A549 (cell line): ENCODE results near the gene TRAM2. TPM values are rescaled to one million over a fixed set of nuclear protein-coding genes. Genes with fewer than 3 reads are reported as not detected.

Source experiments
- ATAC-seq, 2 experiments: fragments of 200-7000 bp in 1 of 2; fragments of >200 bp in 1 of 2; cut with Nextera tagmentation in 1 of 2; cut with Tn5 transposase in 1 of 2; 3 replicates each; pipeline versions ENCODE4 v1.8.0 to v1.9.1; 2018 to 2020; ENCODE audit warnings: mild to moderate bottlenecking in 1 of 2, moderate library complexity in 1 of 2
- CTCF ChIA-PET: fragments of 300-600 bp; sonication (Branson Sonifier 250); formaldehyde crosslinking; extraction: SDS; loops from one replicate; lab custom pipeline; 2021; ENCODE audit warnings: antibody characterized with exemption, inconsistent platforms; lab: Yijun Ruan, JAX
- POLR2A ChIA-PET: fragments of 350-600 bp; formaldehyde crosslinking; extraction: SDS; loops from one replicate; lab custom pipeline; 2021; ENCODE audit warnings: antibody characterized with exemption, inconsistent platforms; lab: Yijun Ruan, JAX
- DNase-seq, 2 experiments: peaks; one replicate each; pipeline versions ENCODE4 v3.0.0 to v3.0.0-alpha.2; 2011 to 2016; ENCODE audit warnings: low read depth in 1 of 2, low spot score in 1 of 2
- FAIRE-seq: peaks from 2 replicates; lab custom pipeline; 2011; peaks lifted over from hg19 to GRCh38; lab: Jason Lieb, UNC
- H3K27ac ChIP-seq, 2 experiments: fragments of >200 bp; sonication (Bioruptor Twin); formaldehyde crosslinking; 3 replicates each; pipeline ENCODE4 v1.5.1; 2016 to 2017
- H3K4me1 ChIP-seq: fragments of >200 bp; sonication (Bioruptor Twin); formaldehyde crosslinking; 3 replicates; pipeline ENCODE4 v1.6.1; 2016
- H3K4me2 ChIP-seq: fragments of >200 bp; sonication (Bioruptor Twin); formaldehyde crosslinking; 3 replicates; pipeline ENCODE4 v1.6.1; 2016
- H3K4me3 ChIP-seq: fragments of >200 bp; sonication (Bioruptor Twin); formaldehyde crosslinking; 3 replicates; pipeline ENCODE4 v1.5.1; 2016
- H3K9me3 ChIP-seq: fragments of >200 bp; sonication (Bioruptor Twin); formaldehyde crosslinking; 3 replicates; pipeline ENCODE4 v1.6.1; 2016
- ATOH8 ChIP-seq: fragments of 250-450 bp; sonication (Bioruptor Pico); IDR thresholded peaks from 2 replicates; pipeline ENCODE4 v1.5.0; 2020; ENCODE audit warnings: low read depth, mild to moderate bottlenecking, moderate library complexity
- BCL3 ChIP-seq: fragments of >200 bp; sonication (Bioruptor Twin); formaldehyde crosslinking; IDR thresholded peaks from 3 replicates; pipeline ENCODE4 v1.6.1; 2016
- CEBPB ChIP-seq, 2 experiments: fragments of >200 bp in 1 of 2; sonication (Bioruptor Twin) in 1 of 2; formaldehyde crosslinking in 1 of 2; IDR thresholded peaks; 2 replicates each; pipeline ENCODE4 v1.6.1; 2012 to 2016
- CHD2 ChIP-seq: fragments of 150-350 bp; IDR thresholded peaks from 2 replicates; pipeline ENCODE4 v1.6.1; 2014; ENCODE audit warnings: low read length; ENCODE audit not compliant: partially characterized antibody
- EP300 ChIP-seq, 2 experiments: fragments of >200 bp; sonication (Bioruptor Twin); formaldehyde crosslinking; IDR thresholded peaks; 2 replicates in 1 of 2; 3 replicates in 1 of 2; pipeline ENCODE4 v1.6.1; 2016 to 2017
- FOSL2 ChIP-seq, 2 experiments: fragments of 450-650 bp in 1 of 2; fragments of >200 bp in 1 of 2; sonication (Bioruptor Twin) in 1 of 2; formaldehyde crosslinking; IDR thresholded peaks; 2 replicates each; pipeline versions ENCODE4 v1.5.0 to v1.6.1; 2016 to 2020; ENCODE audit warnings: mild to moderate bottlenecking in 1 of 2, moderate library complexity in 1 of 2
- HES2 ChIP-seq: fragments of >200 bp; sonication (Bioruptor Twin); formaldehyde crosslinking; IDR thresholded peaks from 2 replicates; pipeline ENCODE4 v1.6.1; 2016
- HMGXB4 ChIP-seq: fragments of 250-450 bp; sonication (Bioruptor Pico); IDR thresholded peaks from 2 replicates; pipeline ENCODE4 v1.5.0; 2021; ENCODE audit warnings: mild to moderate bottlenecking, moderate library complexity, borderline replicate concordance
- HOXB13 ChIP-seq: fragments of 250-450 bp; sonication (Bioruptor Pico); IDR thresholded peaks from 2 replicates; pipeline ENCODE4 v1.5.0; 2020; ENCODE audit warnings: low read depth, mild to moderate bottlenecking, moderate library complexity
- KDM5A ChIP-seq: fragments of 200-600 bp; sonication (generic); IDR thresholded peaks from 2 replicates; pipeline ENCODE4 v1.6.1; 2016; ENCODE audit warnings: antibody characterized with exemption, mild to moderate bottlenecking
- NR3C1 ChIP-seq: fragments of >200 bp; sonication (Bioruptor Twin); formaldehyde crosslinking; IDR thresholded peaks from 3 replicates; pipeline ENCODE4 v1.6.1; 2017
- PBX3 ChIP-seq: IDR thresholded peaks from 2 replicates; pipeline ENCODE4 v1.6.1; 2012
- RARB ChIP-seq: fragments of 250-450 bp; sonication (Bioruptor Pico); IDR thresholded peaks from 2 replicates; pipeline ENCODE4 v1.8.0; 2021; ENCODE audit warnings: mild to moderate bottlenecking, moderate library complexity
- SMC3 ChIP-seq: fragments of >200 bp; sonication (Bioruptor Twin); formaldehyde crosslinking; IDR thresholded peaks from 3 replicates; pipeline ENCODE4 v1.6.1; 2018; ENCODE audit warnings: inconsistent platforms
- WGBS: methylation state at CpG from one replicate; pipeline ENCODE4 v1.1.6; 2017; ENCODE audit errors: missing lambda C conversion rate; 5-methylcytosine and 5-hydroxymethylcytosine counted together
- polyA plus RNA-seq, 4 experiments: library from polyadenylated mRNA; depleted of rRNA in 3 of 4; stranded (reverse); fragments of >200 nt; fragmentation: RNase III in 1 of 4; extraction: RNeasy Plus Mini Kit Qiagen cat#74134 plus additional on column Dnase treatment in 1 of 4; gene quantifications; 2 replicates in 3 of 4; 3 replicates in 1 of 4; pipeline ENCODE4 v1.2.3, GENCODE V29; 2011 to 2017

The TRAM2 gene
- polyA plus RNA-seq, 2 of the 4 experiments (the other 2 are of a cell fraction): 16.4 to 25.4 TPM

GRCh38 chr6:52545406-52546119, 31.3 kb downstream of the TRAM2 start (continued):
- no peak for TF ChIP-seq BCL3
- no peak for TF ChIP-seq FOSL2 (IDR thresholded peaks at IDR 0.05)
- TF ChIP-seq FOSL2 (CRISPR knock-in tag; IDR thresholded peaks at IDR 0.05): no peak
- no peak for TF ChIP-seq CEBPB (IDR thresholded peaks at IDR 0.05)

GRCh38 chr6:52544602-52545405, 32.1 kb downstream of the TRAM2 start:
- Histone ChIP-seq H3K4me2 (peak overlapping the region; percentile 82), H3K27ac (peak overlapping the region; percentile 80 to 85), H3K4me3 (no peak overlapping the region), H3K9me3 (no peaks in the 10 kb centered on the region), H3K4me1 (peaks cover 86% of the 10 kb centered on the region)
- 47% methylated on average over 9 of the region's 9 CpGs for WGBS
- ChIA-PET CTCF (interaction anchor here (1.6 kb wide), 1 partner anchor 10 kb away, joined by 4 read pairs; no protein-coding TSS in a partner anchor), POLR2A (no interaction called here)
- DNase-seq: no peak
- TF ChIP-seq PBX3 (no peak), HES2 (no peak), RARB (CRISPR knock-in tag) (no peak), HMGXB4 (CRISPR knock-in tag) (no peak), HOXB13 (CRISPR knock-in tag) (no peak), FOSL2 (IDR thresholded peaks at IDR 0.05) (no peak), FOSL2 (CRISPR knock-in tag; IDR thresholded peaks at IDR 0.05) (no peak), KDM5A (no peak), EP300 (IDR thresholded peaks at IDR 0.05) (no peak), NR3C1 (no peak), CHD2 (no peak), SMC3 (no peak), ATOH8 (CRISPR knock-in tag) (no peak)
- no peak; a peak in 1 of 6 replicates for ATAC-seq
- no peak for FAIRE-seq
